Uterus (tissue), 2 donors: ENCODE results near the gene C16orf89.

Experiments
- POLR2A ChIP-seq, 2 donors: fragments of 450-650 bp; IDR thresholded peaks; one replicate each; pipeline ENCODE4 v1.6.1; 2016; ENCODE audit warnings: antibody characterized with exemption in 2 of 2, mild to moderate bottlenecking in 1 of 2, moderate library complexity in 1 of 2
- TF ChIP-seq, protein P1 (sequence below), 4 experiments: fragments of 200-600 bp in 2 of 4; fragments of 450-650 bp in 2 of 4; sonication (generic) in 2 of 4; IDR thresholded peaks; one replicate each; pipeline ENCODE4 v1.5.1; 2016 to 2019; ENCODE audit warnings: antibody characterized with exemption in 4 of 4, mild to moderate bottlenecking in 2 of 4, moderate library complexity in 1 of 4

DNA sequence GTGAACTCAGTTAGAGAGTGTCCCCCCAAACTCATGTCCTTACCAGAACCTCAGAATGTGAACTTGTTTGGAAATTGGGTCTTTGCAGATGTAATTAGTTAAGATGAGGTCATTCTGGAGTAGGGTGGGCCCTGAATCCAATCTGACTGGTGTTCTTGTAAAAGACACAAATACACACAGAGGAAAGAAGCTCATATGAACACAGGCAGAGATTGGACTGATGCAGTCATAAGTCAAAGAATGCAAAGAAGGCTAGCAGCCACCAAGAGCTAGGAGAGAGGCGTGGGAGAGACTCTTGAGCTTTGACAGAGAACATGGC is 29.9 kb downstream of the C16orf89 start:
- TF ChIP-seq POLR2A (IDR thresholded peaks at IDR 0.05), result no peak
- TF ChIP-seq, protein P1, sequence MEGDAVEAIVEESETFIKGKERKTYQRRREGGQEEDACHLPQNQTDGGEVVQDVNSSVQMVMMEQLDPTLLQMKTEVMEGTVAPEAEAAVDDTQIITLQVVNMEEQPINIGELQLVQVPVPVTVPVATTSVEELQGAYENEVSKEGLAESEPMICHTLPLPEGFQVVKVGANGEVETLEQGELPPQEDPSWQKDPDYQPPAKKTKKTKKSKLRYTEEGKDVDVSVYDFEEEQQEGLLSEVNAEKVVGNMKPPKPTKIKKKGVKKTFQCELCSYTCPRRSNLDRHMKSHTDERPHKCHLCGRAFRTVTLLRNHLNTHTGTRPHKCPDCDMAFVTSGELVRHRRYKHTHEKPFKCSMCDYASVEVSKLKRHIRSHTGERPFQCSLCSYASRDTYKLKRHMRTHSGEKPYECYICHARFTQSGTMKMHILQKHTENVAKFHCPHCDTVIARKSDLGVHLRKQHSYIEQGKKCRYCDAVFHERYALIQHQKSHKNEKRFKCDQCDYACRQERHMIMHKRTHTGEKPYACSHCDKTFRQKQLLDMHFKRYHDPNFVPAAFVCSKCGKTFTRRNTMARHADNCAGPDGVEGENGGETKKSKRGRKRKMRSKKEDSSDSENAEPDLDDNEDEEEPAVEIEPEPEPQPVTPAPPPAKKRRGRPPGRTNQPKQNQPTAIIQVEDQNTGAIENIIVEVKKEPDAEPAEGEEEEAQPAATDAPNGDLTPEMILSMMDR (IDR thresholded peaks at IDR 0.05), result no peak
